HG03060 (cell line): ENCODE measurements around the gene STRA8.

Experiments
- ATAC-seq: cut with Tn5 transposase; IDR thresholded peaks from one replicate; pipeline ENCODE4 v1.9.1; 2021; ENCODE audit warnings: low read depth, moderate number of reproducible peaks; ENCODE audit not compliant: unreplicated experiment

The STRA8 gene

GRCh38 chr7:135233570-135233969, at the start of gene STRA8:
TSS of gene STRA8 (plus strand) at chr7:135233838. CDS start at chr7:135240525, 6,687 bp downstream.
- no peak for ATAC-seq

- ATAC-seq: no peak
These were observed 49.3 kb upstream of the STRA8 start for GRCh38 chr7:135184254-135184841.

GRCh38 chr7:135185471-135186260, 48.0 kb upstream of the STRA8 start:
- ATAC-seq: no peak

- ATAC-seq: no peak
These were observed 47.4 kb upstream of the STRA8 start for GRCh38 chr7:135186261-135186540.

GRCh38 chr7:135186841-135187253, 46.8 kb upstream of the STRA8 start:
- no peak for ATAC-seq

GRCh38 chr7:135188298-135188984, 45.2 kb upstream of the STRA8 start:
- peak; percentile 38 for ATAC-seq

GRCh38 chr7:135189221-135189662, 44.4 kb upstream of the STRA8 start:
- no peak for ATAC-seq

- no peak for ATAC-seq
These were observed 43.7 kb upstream of the STRA8 start for GRCh38 chr7:135189961-135190360.

GRCh38 chr7:135190703-135191102, 42.9 kb upstream of the STRA8 start:
- ATAC-seq: no peak

GRCh38 chr7:135192914-135193536, 40.6 kb upstream of the STRA8 start:
- no peak for ATAC-seq

- no peak for ATAC-seq
These were observed 40.0 kb upstream of the STRA8 start for GRCh38 chr7:135193615-135194081.

- ATAC-seq: no peak
These were observed 39.0 kb upstream of the STRA8 start for GRCh38 chr7:135194494-135195095.

- no peak for ATAC-seq
These were observed 38.5 kb upstream of the STRA8 start for GRCh38 chr7:135195156-135195555.

GRCh38 chr7:135195968-135196629, 37.5 kb upstream of the STRA8 start:
- ATAC-seq: no peak

- ATAC-seq: no peak
These were observed 36.3 kb upstream of the STRA8 start for GRCh38 chr7:135197343-135197742.

- no peak for ATAC-seq
These were observed 35.6 kb upstream of the STRA8 start for GRCh38 chr7:135197906-135198655.

GRCh38 chr7:135199439-135199838, 34.2 kb upstream of the STRA8 start:
- ATAC-seq: no peak

GRCh38 chr7:135200821-135201331, 32.8 kb upstream of the STRA8 start:
- ATAC-seq: no peak

GRCh38 chr7:135201350-135201749, 32.3 kb upstream of the STRA8 start:
- ATAC-seq: no peak
